Measurements from ENCODE around the gene QKI.

The QKI gene

DNA sequence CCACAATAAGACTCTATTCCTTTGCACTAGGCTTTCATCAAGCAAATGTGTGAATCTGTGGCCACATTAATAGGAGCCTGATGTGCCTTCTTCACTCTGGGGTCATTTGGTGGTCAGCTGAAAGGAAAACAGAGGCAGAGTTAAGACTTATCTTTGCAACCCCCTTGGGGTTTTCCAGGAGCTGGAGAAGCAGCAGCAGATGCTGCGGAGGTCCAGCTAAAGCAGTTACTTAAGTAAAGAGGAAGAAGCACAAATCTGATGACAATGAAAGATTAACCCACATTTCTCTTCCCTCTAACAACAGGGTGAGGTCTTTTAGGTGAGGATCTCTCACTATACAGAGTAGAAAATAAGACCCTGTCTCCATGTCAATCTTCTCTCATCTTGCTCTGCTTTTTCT lies 45.4 kb upstream of the QKI start:
- TF ChIP-seq EZH2phosphoT487 (IDR thresholded peaks at IDR 0.05; ENCODE audit: low read length) (no peak), EZH2 (optimal IDR thresholded peaks at IDR 0.05; ENCODE audit: low read depth, low read length) (no peak)
- TF ChIP-seq, protein P1, sequence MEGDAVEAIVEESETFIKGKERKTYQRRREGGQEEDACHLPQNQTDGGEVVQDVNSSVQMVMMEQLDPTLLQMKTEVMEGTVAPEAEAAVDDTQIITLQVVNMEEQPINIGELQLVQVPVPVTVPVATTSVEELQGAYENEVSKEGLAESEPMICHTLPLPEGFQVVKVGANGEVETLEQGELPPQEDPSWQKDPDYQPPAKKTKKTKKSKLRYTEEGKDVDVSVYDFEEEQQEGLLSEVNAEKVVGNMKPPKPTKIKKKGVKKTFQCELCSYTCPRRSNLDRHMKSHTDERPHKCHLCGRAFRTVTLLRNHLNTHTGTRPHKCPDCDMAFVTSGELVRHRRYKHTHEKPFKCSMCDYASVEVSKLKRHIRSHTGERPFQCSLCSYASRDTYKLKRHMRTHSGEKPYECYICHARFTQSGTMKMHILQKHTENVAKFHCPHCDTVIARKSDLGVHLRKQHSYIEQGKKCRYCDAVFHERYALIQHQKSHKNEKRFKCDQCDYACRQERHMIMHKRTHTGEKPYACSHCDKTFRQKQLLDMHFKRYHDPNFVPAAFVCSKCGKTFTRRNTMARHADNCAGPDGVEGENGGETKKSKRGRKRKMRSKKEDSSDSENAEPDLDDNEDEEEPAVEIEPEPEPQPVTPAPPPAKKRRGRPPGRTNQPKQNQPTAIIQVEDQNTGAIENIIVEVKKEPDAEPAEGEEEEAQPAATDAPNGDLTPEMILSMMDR (IDR thresholded peaks at IDR 0.05; ENCODE audit: low read length) = no peak
- no peak overlapping the region for H3K27ac ChIP-seq (ENCODE audit: low read length)
- H3K4me2 ChIP-seq (ENCODE audit: low read depth, low read length) = no peak overlapping the region
- no peaks in the 10 kb centered on the region for H3K79me2 ChIP-seq (ENCODE audit: low read length)
- no peaks in the 10 kb centered on the region for H3K9me3 ChIP-seq (replicated peaks; ENCODE audit: insufficient read depth, low read length)
- no peak overlapping the region for H3K4me3 ChIP-seq (ENCODE audit: low read length)
- no peaks in the 10 kb centered on the region for H3K4me1 ChIP-seq (ENCODE audit: low read length)
- no peak overlapping the region for H2AFZ ChIP-seq (ENCODE audit: low read length)
- no peaks in the 10 kb centered on the region for H4K20me1 ChIP-seq (ENCODE audit: insufficient read depth, low read length)
- no peaks in the 10 kb centered on the region for H3K27me3 ChIP-seq (replicated peaks; ENCODE audit: insufficient read depth, low read length)
- no peaks in the 10 kb centered on the region for H3K9me2 ChIP-seq (replicated peaks; ENCODE audit: insufficient read depth, low read length)
- no peaks in the 10 kb centered on the region for H3K36me3 ChIP-seq (replicated peaks; ENCODE audit: insufficient read depth, low read length)
- no peak overlapping the region for H3K9ac ChIP-seq (ENCODE audit: low read length)
- DNase-seq = no peak
- no peaks in the 10 kb centered on the region for H3F3A ChIP-seq (ENCODE audit: insufficient read depth, low read length)

DNA sequence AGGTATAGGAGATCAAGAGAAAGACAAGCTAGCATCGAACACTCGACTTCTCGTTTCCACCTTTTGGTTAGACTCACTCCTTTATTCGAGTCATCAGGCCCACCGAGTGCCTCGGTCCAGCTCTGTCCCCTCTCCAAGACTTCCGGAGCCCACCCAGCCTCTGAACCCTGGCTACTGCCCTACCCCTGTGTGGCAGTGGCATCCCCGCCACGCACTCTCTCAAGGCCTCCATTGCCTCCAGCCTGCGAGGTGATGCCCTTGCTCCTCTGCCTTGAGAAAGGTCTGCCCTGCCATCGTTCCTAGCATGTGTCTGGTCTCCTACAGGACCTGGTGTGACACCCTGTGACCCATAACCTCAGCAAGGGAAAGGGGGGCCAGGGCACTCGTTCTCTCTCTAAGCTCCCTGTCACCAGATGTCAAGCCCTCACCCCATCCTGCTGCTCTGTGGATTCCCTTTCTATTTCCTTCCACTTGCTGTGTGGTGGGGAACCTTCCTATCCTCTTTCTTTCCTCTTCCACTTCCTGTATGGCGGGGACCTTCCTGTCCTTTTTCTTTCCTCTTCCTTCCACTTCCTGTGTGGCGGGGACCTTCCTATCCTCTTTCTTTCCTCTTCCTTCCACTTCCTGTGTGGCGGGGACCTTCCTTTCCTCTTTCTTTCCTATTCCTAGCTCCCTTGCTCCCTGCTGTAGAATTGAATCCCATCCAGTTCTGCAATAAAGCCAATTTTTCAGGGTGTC lies 44.7 kb upstream of the QKI start:
- TF ChIP-seq EZH2 (optimal IDR thresholded peaks at IDR 0.05; ENCODE audit: low read depth, low read length) (no peak), EZH2phosphoT487 (IDR thresholded peaks at IDR 0.05; ENCODE audit: low read length) (no peak)
- TF ChIP-seq, protein P1 (IDR thresholded peaks at IDR 0.05; ENCODE audit: low read length) = no peak
- Histone ChIP-seq H3K4me3 (ENCODE audit: low read length) (no peak overlapping the region), H3K9me3 (replicated peaks; ENCODE audit: insufficient read depth, low read length) (no peaks in the 10 kb centered on the region), H2AFZ (ENCODE audit: low read length) (no peak overlapping the region), H4K20me1 (ENCODE audit: insufficient read depth, low read length) (no peaks in the 10 kb centered on the region), H3F3A (ENCODE audit: insufficient read depth, low read length) (no peaks in the 10 kb centered on the region), H3K36me3 (replicated peaks; ENCODE audit: insufficient read depth, low read length) (no peaks in the 10 kb centered on the region), H3K4me2 (ENCODE audit: low read depth, low read length) (no peak overlapping the region), H3K9me2 (replicated peaks; ENCODE audit: insufficient read depth, low read length) (no peaks in the 10 kb centered on the region), H3K27ac (ENCODE audit: low read length) (no peak overlapping the region), H3K79me2 (ENCODE audit: low read length) (no peaks in the 10 kb centered on the region), H3K4me1 (ENCODE audit: low read length) (no peaks in the 10 kb centered on the region), H3K9ac (ENCODE audit: low read length) (no peak overlapping the region), H3K27me3 (replicated peaks; ENCODE audit: insufficient read depth, low read length) (no peaks in the 10 kb centered on the region)
- DNase-seq = no peak

DNA sequence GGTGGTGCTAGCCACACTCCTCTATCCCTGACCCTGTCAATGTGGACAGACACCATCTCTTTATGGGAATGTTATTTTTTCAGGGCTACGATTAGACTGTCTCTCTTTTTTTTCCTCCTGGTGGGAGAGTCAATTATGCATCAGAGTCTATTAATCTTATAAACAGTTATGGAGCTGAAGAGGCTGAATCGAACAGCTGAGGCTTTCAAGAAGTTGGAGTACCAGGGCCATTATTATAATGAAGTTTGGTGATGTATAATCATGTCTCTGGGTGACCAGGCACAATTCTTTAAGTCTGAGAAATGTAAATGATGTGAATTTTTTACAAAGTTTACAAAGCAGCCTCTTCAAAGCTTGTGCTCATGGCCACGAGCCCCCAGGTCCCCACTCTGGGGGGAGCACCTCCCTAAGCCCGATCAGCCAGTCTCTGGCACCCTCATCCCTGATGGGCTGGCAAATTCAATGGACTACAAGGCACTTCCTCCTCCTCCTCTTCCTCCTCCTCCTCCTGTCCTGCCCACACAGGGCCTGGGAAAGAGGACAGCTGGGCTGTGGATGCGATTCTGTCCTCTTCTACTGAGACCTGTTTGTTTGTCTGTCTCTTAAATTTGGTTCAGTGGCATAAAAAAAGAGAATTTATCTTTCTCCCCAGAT lies 43.9 kb upstream of the QKI start:
- Histone ChIP-seq H3K9me2 (replicated peaks; ENCODE audit: insufficient read depth, low read length) (no peaks in the 10 kb centered on the region), H3K4me3 (ENCODE audit: low read length) (no peak overlapping the region), H3K36me3 (replicated peaks; ENCODE audit: insufficient read depth, low read length) (no peaks in the 10 kb centered on the region), H3K4me1 (ENCODE audit: low read length) (no peaks in the 10 kb centered on the region), H2AFZ (ENCODE audit: low read length) (no peak overlapping the region), H3K27ac (ENCODE audit: low read length) (no peak overlapping the region), H3K9me3 (replicated peaks; ENCODE audit: insufficient read depth, low read length) (no peaks in the 10 kb centered on the region), H3K4me2 (ENCODE audit: low read depth, low read length) (no peak overlapping the region), H3K27me3 (replicated peaks; ENCODE audit: insufficient read depth, low read length) (no peaks in the 10 kb centered on the region), H4K20me1 (ENCODE audit: insufficient read depth, low read length) (no peaks in the 10 kb centered on the region), H3F3A (ENCODE audit: insufficient read depth, low read length) (no peaks in the 10 kb centered on the region), H3K9ac (ENCODE audit: low read length) (no peak overlapping the region), H3K79me2 (ENCODE audit: low read length) (no peaks in the 10 kb centered on the region)
- no peak for DNase-seq
- TF ChIP-seq, protein P1 (IDR thresholded peaks at IDR 0.05; ENCODE audit: low read length) = no peak
- TF ChIP-seq EZH2phosphoT487 (IDR thresholded peaks at IDR 0.05; ENCODE audit: low read length) (no peak), EZH2 (optimal IDR thresholded peaks at IDR 0.05; ENCODE audit: low read depth, low read length) (no peak)

Measured in MM.1S (cell line).